Neural crest cell (in vitro differentiated cells): ENCODE measurements around the gene OSBPL6. TPM values are rescaled to one million over a fixed set of nuclear protein-coding genes. Genes with fewer than 3 reads are reported as not detected.
A peak's percentile ranks its signal among the peaks of the same experiment; 100 is the strongest.
"Not testable (repeated sequence)": the region's sequence is repeated elsewhere in the genome, so short reads cannot be mapped to it uniquely, and the experiment has no call there.

Experiments
- DNase-seq: peaks from one replicate; pipeline ENCODE4 v3.0.0; 2021; ENCODE audit warnings: low read depth, mixed read lengths, low spot score
- H3K27ac Mint-ChIP-seq: one replicate; pipeline ENCODE4 v1.8.0; 2021; ENCODE audit warnings: mild to moderate bottlenecking, mixed read lengths; ENCODE audit not compliant: unreplicated experiment
- H3K27me3 Mint-ChIP-seq: 2 replicates; pipeline ENCODE4 v1.8.0; 2021; ENCODE audit warnings: low read depth, mild to moderate bottlenecking, mixed read lengths
- H3K36me3 Mint-ChIP-seq: 2 replicates; pipeline ENCODE4 v1.8.0; 2021; ENCODE audit warnings: low read depth, mild to moderate bottlenecking, mixed read lengths
- H3K4me1 Mint-ChIP-seq: 2 replicates; pipeline ENCODE4 v1.8.0; 2021; ENCODE audit warnings: mixed read lengths
- H3K4me3 Mint-ChIP-seq: one replicate; pipeline ENCODE4 v1.8.0; 2021; ENCODE audit warnings: mild to moderate bottlenecking, mixed read lengths
- H3K9me3 Mint-ChIP-seq: 2 replicates; pipeline ENCODE4 v1.8.0; 2021; ENCODE audit warnings: mixed read lengths
- long read RNA-seq: library from polyadenylated mRNA; unstranded; transcript quantifications from one replicate; pipeline ENCODE4 v2.0.0, GENCODE V29; 2020
- total RNA-seq: library from RNA; stranded (reverse); gene quantifications from 2 replicates; pipeline ENCODE4 v1.2.1, GENCODE V29; 2021
- TF ChIP-seq, protein P1 (sequence below): fragments of 200-600 bp; sonication (generic); conservative IDR thresholded peaks from 2 replicates; pipeline ENCODE4 v1.5.0; 2021; ENCODE audit warnings: antibody characterized with exemption, mild to moderate bottlenecking

Gene OSBPL6
- total RNA-seq, result 10.8 and 11.9 TPM in 2 replicates
- long read RNA-seq, full-length matches to known transcripts, result 21 of 55 reads
- long read RNA-seq, partial matches to known transcripts, result 12 of 55 reads
- long read RNA-seq, other reads (novel, unspliced or antisense), result 22 of 55 reads

GRCh38 chr2:178193823-178194599, at the start of gene OSBPL6:
TSS of gene OSBPL6 (plus strand) at chr2:178194512. CDS start at chr2:178306185, 111,673 bp downstream.
- H3K27ac Mint-ChIP-seq, result no peak within 1 kb of the TSS
- H3K36me3 Mint-ChIP-seq, result no peaks in the 10 kb centered on the region
- TF ChIP-seq, protein P1, sequence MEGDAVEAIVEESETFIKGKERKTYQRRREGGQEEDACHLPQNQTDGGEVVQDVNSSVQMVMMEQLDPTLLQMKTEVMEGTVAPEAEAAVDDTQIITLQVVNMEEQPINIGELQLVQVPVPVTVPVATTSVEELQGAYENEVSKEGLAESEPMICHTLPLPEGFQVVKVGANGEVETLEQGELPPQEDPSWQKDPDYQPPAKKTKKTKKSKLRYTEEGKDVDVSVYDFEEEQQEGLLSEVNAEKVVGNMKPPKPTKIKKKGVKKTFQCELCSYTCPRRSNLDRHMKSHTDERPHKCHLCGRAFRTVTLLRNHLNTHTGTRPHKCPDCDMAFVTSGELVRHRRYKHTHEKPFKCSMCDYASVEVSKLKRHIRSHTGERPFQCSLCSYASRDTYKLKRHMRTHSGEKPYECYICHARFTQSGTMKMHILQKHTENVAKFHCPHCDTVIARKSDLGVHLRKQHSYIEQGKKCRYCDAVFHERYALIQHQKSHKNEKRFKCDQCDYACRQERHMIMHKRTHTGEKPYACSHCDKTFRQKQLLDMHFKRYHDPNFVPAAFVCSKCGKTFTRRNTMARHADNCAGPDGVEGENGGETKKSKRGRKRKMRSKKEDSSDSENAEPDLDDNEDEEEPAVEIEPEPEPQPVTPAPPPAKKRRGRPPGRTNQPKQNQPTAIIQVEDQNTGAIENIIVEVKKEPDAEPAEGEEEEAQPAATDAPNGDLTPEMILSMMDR, result peak; percentile 28
- H3K27me3 Mint-ChIP-seq, result peaks cover 28% of the 10 kb centered on the region
- peak within 1 kb of the TSS; percentile 98 for H3K4me3 Mint-ChIP-seq
- peaks cover 32% of the 10 kb centered on the region for H3K4me1 Mint-ChIP-seq
- no peaks in the 10 kb centered on the region for H3K9me3 Mint-ChIP-seq
- peak; percentile 64 for DNase-seq

GRCh38 chr2:178152033-178152432, 42.3 kb upstream of the OSBPL6 start:
- TF ChIP-seq, protein P1, result no peak
- no peaks in the 10 kb centered on the region for H3K4me1 Mint-ChIP-seq
- no peak overlapping the region for H3K27ac Mint-ChIP-seq
- peaks cover 4% of the 10 kb centered on the region for H3K9me3 Mint-ChIP-seq
- peaks cover 4% of the 10 kb centered on the region for H3K36me3 Mint-ChIP-seq
- no peak for DNase-seq
- no peak overlapping the region for H3K4me3 Mint-ChIP-seq
- no peaks in the 10 kb centered on the region for H3K27me3 Mint-ChIP-seq

GRCh38 chr2:178152542-178152941, 41.8 kb upstream of the OSBPL6 start:
- TF ChIP-seq, protein P1, result no peak
- Mint-ChIP-seq H3K27me3 (no peaks in the 10 kb centered on the region), H3K4me1 (no peaks in the 10 kb centered on the region), H3K4me3 (no peak overlapping the region), H3K27ac (no peak overlapping the region), H3K36me3 (peaks cover 4% of the 10 kb centered on the region), H3K9me3 (peaks cover 4% of the 10 kb centered on the region)
- no peak for DNase-seq

- no peaks in the 10 kb centered on the region for H3K4me1 Mint-ChIP-seq
- H3K27me3 Mint-ChIP-seq, result no peaks in the 10 kb centered on the region
- H3K36me3 Mint-ChIP-seq, result peaks cover 4% of the 10 kb centered on the region
- TF ChIP-seq, protein P1, result no peak
- no peak overlapping the region for H3K4me3 Mint-ChIP-seq
- no peak overlapping the region for H3K27ac Mint-ChIP-seq
- peaks cover 4% of the 10 kb centered on the region for H3K9me3 Mint-ChIP-seq
- DNase-seq, result no peak
Measured at GRCh38 chr2:178152977-178153376, 41.3 kb upstream of the OSBPL6 start.

DNA sequence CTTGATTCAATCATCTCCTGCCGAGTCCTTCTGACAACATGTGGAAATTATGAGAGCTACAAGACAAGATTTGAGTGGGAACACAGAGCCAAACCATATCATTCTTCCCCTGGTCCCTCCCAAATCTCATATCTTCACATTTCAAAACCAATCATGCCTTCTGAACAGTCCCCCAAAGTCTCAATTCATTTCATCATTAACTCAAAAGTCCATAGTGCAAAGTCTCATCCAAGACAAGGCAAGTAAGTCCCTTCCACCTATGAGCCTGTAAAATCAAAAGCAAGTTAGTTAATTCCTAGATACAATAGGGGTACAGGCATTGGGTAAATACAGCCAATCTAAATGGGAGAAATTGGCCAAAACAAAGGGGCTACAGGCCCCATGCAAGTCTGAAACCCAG, 40.4 kb upstream of the OSBPL6 start:
- H3K4me1 Mint-ChIP-seq, H3K9me3 Mint-ChIP-seq, H3K36me3 Mint-ChIP-seq, DNase-seq, H3K27me3 Mint-ChIP-seq, H3K27ac Mint-ChIP-seq, H3K4me3 Mint-ChIP-seq: not testable (repeated sequence)

- H3K4me3 Mint-ChIP-seq, result no peak overlapping the region
- no peak overlapping the region for H3K27ac Mint-ChIP-seq
- no peaks in the 10 kb centered on the region for H3K4me1 Mint-ChIP-seq
- H3K9me3 Mint-ChIP-seq, result peaks cover 4% of the 10 kb centered on the region
- no peaks in the 10 kb centered on the region for H3K27me3 Mint-ChIP-seq
- TF ChIP-seq, protein P1, result no peak
- DNase-seq, result no peak
- H3K36me3 Mint-ChIP-seq, result peaks cover 4% of the 10 kb centered on the region
Measured at GRCh38 chr2:178155524-178155923, 38.8 kb upstream of the OSBPL6 start.
